Non-pigmented ciliary epithelial cell (primary cell): ENCODE results near the gene ADSS1.

Source experiments
- DNase-seq: peaks from one replicate; pipeline ENCODE4 v3.0.0-alpha.2; 2010; ENCODE audit warnings: low read depth

The ADSS1 gene

GRCh38 chr14:104782808-104783139 lies 58.7 kb downstream of the ADSS1 start:
- DNase-seq, result no peak

- no peak for DNase-seq
Measured at GRCh38 chr14:104783484-104784217, 59.6 kb downstream of the ADSS1 start.

GRCh38 chr14:104784218-104784568 lies 60.2 kb downstream of the ADSS1 start:
- DNase-seq, result no peak

GRCh38 chr14:104784846-104785707 lies 61.0 kb downstream of the ADSS1 start:
- DNase-seq, result no peak

- no peak for DNase-seq
Measured at GRCh38 chr14:104785708-104786080, 61.7 kb downstream of the ADSS1 start.

- no peak for DNase-seq
Measured at GRCh38 chr14:104786091-104786586, 62.1 kb downstream of the ADSS1 start.

- no peak for DNase-seq
Measured at GRCh38 chr14:104786726-104787675, 63.0 kb downstream of the ADSS1 start.

- no peak for DNase-seq
Measured at GRCh38 chr14:104787736-104788135, 63.7 kb downstream of the ADSS1 start.

- DNase-seq, result no peak
Measured at GRCh38 chr14:104788161-104788818, 64.3 kb downstream of the ADSS1 start.

GRCh38 chr14:104788873-104789663 lies 65.0 kb downstream of the ADSS1 start:
- no peak for DNase-seq

GRCh38 chr14:104789752-104790743 lies 66.0 kb downstream of the ADSS1 start:
- DNase-seq, result no peak

GRCh38 chr14:104791425-104791824 lies 67.4 kb downstream of the ADSS1 start:
- DNase-seq, result no peak

GRCh38 chr14:104792101-104792884 lies 68.3 kb downstream of the ADSS1 start:
- no peak for DNase-seq

- DNase-seq, result no peak
Measured at GRCh38 chr14:104792945-104793702, 69.1 kb downstream of the ADSS1 start.

- no peak for DNase-seq
Measured at GRCh38 chr14:104793703-104793959, 69.6 kb downstream of the ADSS1 start.

GRCh38 chr14:104794099-104794498 lies 70.1 kb downstream of the ADSS1 start:
- no peak for DNase-seq

GRCh38 chr14:104794631-104794992 lies 70.6 kb downstream of the ADSS1 start:
- DNase-seq, result no peak

- no peak for DNase-seq
Measured at GRCh38 chr14:104794993-104795780, 71.2 kb downstream of the ADSS1 start, which contains the start of gene AKT1. Gene AKT1, minus strand, starts transcription at chr14:104795748. Its CDS starts 3,105 bp downstream, at chr14:104792643.
